Mesothelial cell of epicardium (in vitro differentiated cells): ENCODE measurements around the gene RCAN3. TPM values are rescaled to one million over a fixed set of nuclear protein-coding genes. Genes with fewer than 3 reads are reported as not detected.
A peak's percentile ranks its signal among the peaks of the same experiment; 100 is the strongest.

Source experiments
- DNase-seq, 2 experiments: peaks; one replicate each; pipeline ENCODE4 v3.0.0; 2021; ENCODE audit warnings: low spot score in 2 of 2; ENCODE audit not compliant: unreplicated experiment in 2 of 2
- H3K27ac Mint-ChIP-seq: 2 replicates; pipeline ENCODE4 v1.8.0; 2021; ENCODE audit warnings: mixed read lengths
- H3K27me3 Mint-ChIP-seq: 2 replicates; pipeline ENCODE4 v1.8.0; 2021; ENCODE audit warnings: low read depth, mixed read lengths
- H3K36me3 Mint-ChIP-seq: 2 replicates; pipeline ENCODE4 v1.8.0; 2021; ENCODE audit warnings: mixed read lengths
- H3K4me1 Mint-ChIP-seq: 2 replicates; pipeline ENCODE4 v1.8.0; 2021; ENCODE audit warnings: mixed read lengths
- H3K4me3 Mint-ChIP-seq: 2 replicates; pipeline ENCODE4 v1.8.0; 2021; ENCODE audit warnings: mild to moderate bottlenecking, moderate library complexity, mixed read lengths
- H3K9me3 Mint-ChIP-seq: 2 replicates; pipeline ENCODE4 v1.8.0; 2021; ENCODE audit warnings: mixed read lengths
- CTCF ChIP-seq: fragments of 200-600 bp; sonication (generic); IDR thresholded peaks from one replicate; pipeline ENCODE4 v1.5.0; 2021; ENCODE audit warnings: antibody characterized with exemption; ENCODE audit not compliant: unreplicated experiment
- total RNA-seq: library from RNA; stranded (reverse); gene quantifications from 3 replicates; pipeline ENCODE4 v1.2.1, GENCODE V29; 2021

RCAN3 gene
- total RNA-seq, 1 donor from 2014 or later: 9.5 TPM

- peak overlapping the region; percentile 93 for H3K27ac Mint-ChIP-seq
These were observed 48.8 kb downstream of the RCAN3 start for GRCh38 chr1:24551290-24551959.

GRCh38 chr1:24551960-24552571 lies 49.4 kb downstream of the RCAN3 start:
- no peaks in the 10 kb centered on the region for H3K36me3 Mint-ChIP-seq
- peak in 1 of 2 experiments; percentile 51 for DNase-seq
- H3K9me3 Mint-ChIP-seq: no peaks in the 10 kb centered on the region
- no peak overlapping the region for H3K4me3 Mint-ChIP-seq
- no peak for TF ChIP-seq CTCF
- H3K4me1 Mint-ChIP-seq: peaks cover 21% of the 10 kb centered on the region
- H3K27me3 Mint-ChIP-seq: peaks cover 11% of the 10 kb centered on the region
- H3K27ac Mint-ChIP-seq: peak overlapping the region; percentile 93

More at GRCh38 chr1:24551290-24551959, 48.8 kb downstream of the RCAN3 start:
- no peak for TF ChIP-seq CTCF
- Mint-ChIP-seq H3K4me3 (no peak overlapping the region), H3K27me3 (peaks cover 6% of the 10 kb centered on the region), H3K9me3 (no peaks in the 10 kb centered on the region), H3K36me3 (no peaks in the 10 kb centered on the region), H3K4me1 (peaks cover 21% of the 10 kb centered on the region)
- DNase-seq: no peak

- Mint-ChIP-seq H3K4me3 (no peak overlapping the region), H3K9me3 (no peaks in the 10 kb centered on the region), H3K27ac (no peak overlapping the region), H3K27me3 (peaks cover 16% of the 10 kb centered on the region), H3K4me1 (peaks cover 21% of the 10 kb centered on the region), H3K36me3 (no peaks in the 10 kb centered on the region)
- DNase-seq: no peak
- TF ChIP-seq CTCF: no peak
These were observed 51.3 kb downstream of the RCAN3 start for GRCh38 chr1:24553931-24554330.

- Mint-ChIP-seq H3K36me3 (no peaks in the 10 kb centered on the region), H3K9me3 (no peaks in the 10 kb centered on the region), H3K27me3 (peaks cover 16% of the 10 kb centered on the region), H3K27ac (no peak overlapping the region), H3K4me1 (peaks cover 27% of the 10 kb centered on the region), H3K4me3 (no peak overlapping the region)
- no peak for TF ChIP-seq CTCF
- no peak for DNase-seq
These were observed 52.1 kb downstream of the RCAN3 start for GRCh38 chr1:24554714-24555113.

- H3K27me3 Mint-ChIP-seq: peaks cover 16% of the 10 kb centered on the region
- H3K4me3 Mint-ChIP-seq: peak within 1 kb of the TSS; percentile 54
- H3K36me3 Mint-ChIP-seq: no peaks in the 10 kb centered on the region
- peak within 1 kb of the TSS; percentile 37 for H3K27ac Mint-ChIP-seq
- peak in 1 of 2 experiments; percentile 51 for DNase-seq
- no peak for TF ChIP-seq CTCF
- H3K9me3 Mint-ChIP-seq: no peaks in the 10 kb centered on the region
- H3K4me1 Mint-ChIP-seq: peaks cover 27% of the 10 kb centered on the region
These were observed 53.2 kb downstream of the RCAN3 start, which contains the start of gene NCMAP for GRCh38 chr1:24555591-24556413. Gene NCMAP (plus strand): TSS chr1:24556087. CDS start chr1:24595431, 39,344 bp downstream.
